NCI-H2081 (cell line): ENCODE measurements around the gene CCNE1.

ENCODE experiments used
- DNase-seq, 2 experiments: peaks; one replicate each; lab custom pipeline; 2025; lab: John Stamatoyannopoulos, UW

Gene CCNE1

GRCh38 chr19:29844891-29845573 is 33.2 kb downstream of the CCNE1 start:
- peak; percentile 79 to 87 for DNase-seq

GRCh38 chr19:29845574-29846176 is 33.9 kb downstream of the CCNE1 start:
- DNase-seq: no peak

GRCh38 chr19:29849208-29849607 is 37.4 kb downstream of the CCNE1 start:
- no peak for DNase-seq

- DNase-seq: no peak
These were observed 38.7 kb downstream of the CCNE1 start for GRCh38 chr19:29850482-29850881.

GRCh38 chr19:29851769-29852521 is 40.2 kb downstream of the CCNE1 start:
- DNase-seq: no peak

GRCh38 chr19:29854033-29854432 is 42.2 kb downstream of the CCNE1 start:
- no peak for DNase-seq

- DNase-seq: no peak
These were observed 43.3 kb downstream of the CCNE1 start for GRCh38 chr19:29855087-29855486.

- no peak for DNase-seq
These were observed 44.1 kb downstream of the CCNE1 start for GRCh38 chr19:29855741-29856500.

GRCh38 chr19:29858000-29858596 is 46.3 kb downstream of the CCNE1 start:
- DNase-seq: no peak

GRCh38 chr19:29858621-29859020 is 46.8 kb downstream of the CCNE1 start:
- DNase-seq: no peak

GRCh38 chr19:29860492-29860891 is 48.7 kb downstream of the CCNE1 start:
- DNase-seq: no peak

- no peak for DNase-seq
These were observed 49.8 kb downstream of the CCNE1 start for GRCh38 chr19:29861574-29861973.

- DNase-seq: no peak
These were observed 54.2 kb downstream of the CCNE1 start for GRCh38 chr19:29866011-29866410.

GRCh38 chr19:29867984-29868383 is 56.2 kb downstream of the CCNE1 start:
- no peak for DNase-seq

- DNase-seq: no peak
These were observed 59.4 kb downstream of the CCNE1 start for GRCh38 chr19:29871143-29871542.

GRCh38 chr19:29872224-29872731 is 60.5 kb downstream of the CCNE1 start:
- DNase-seq: no peak

- peak in 1 of 2 experiments; percentile 14 for DNase-seq
These were observed 61.4 kb downstream of the CCNE1 start for GRCh38 chr19:29873024-29873800.
